Keratinocyte (primary cell): ENCODE data around the gene AHNAK. TPM values are rescaled to one million over a fixed set of nuclear protein-coding genes. Genes with fewer than 3 reads are reported as not detected.

ENCODE experiments used
- DNase-seq: peaks from one replicate; pipeline ENCODE4 v3.0.0-alpha.2; 2011; ENCODE audit warnings: low read depth, missing footprints, low spot score
- FAIRE-seq: peaks from 2 replicates; lab custom pipeline; 2011; peaks lifted over from hg19 to GRCh38; lab: Jason Lieb, UNC
- H2AFZ ChIP-seq: 2 replicates; pipeline ENCODE4 v1.6.0; 2012; ENCODE audit warnings: low read length, control low read depth, inconsistent platforms; ENCODE audit not compliant: control insufficient read depth
- H3K27ac ChIP-seq: 2 replicates; pipeline ENCODE4 v1.5.1; 2011; ENCODE audit warnings: low read length; ENCODE audit not compliant: control insufficient read depth, insufficient read depth
- H3K27me3 ChIP-seq: 3 replicates; pipeline ENCODE4 v1.6.0; 2011; ENCODE audit warnings: low read length; ENCODE audit not compliant: control insufficient read depth, insufficient read depth; ENCODE audit errors: extremely low read depth
- H3K36me3 ChIP-seq, 2 experiments: 2 replicates in 1 of 2; 3 replicates in 1 of 2; pipeline ENCODE4 v1.5.1; 2011; ENCODE audit warnings: low read length in 2 of 2, mild to moderate bottlenecking in 1 of 2; ENCODE audit not compliant: control insufficient read depth in 2 of 2, insufficient read depth in 2 of 2; ENCODE audit errors: extremely low read depth in 1 of 2
- H3K4me1 ChIP-seq: 3 replicates; pipeline ENCODE4 v1.5.1; 2011; ENCODE audit warnings: low read length; ENCODE audit not compliant: control insufficient read depth, insufficient read depth; ENCODE audit errors: extremely low read depth
- H3K4me2 ChIP-seq: 3 replicates; pipeline ENCODE4 v1.6.0; 2011; ENCODE audit warnings: low read depth, low read length; ENCODE audit not compliant: control insufficient read depth, insufficient read depth; ENCODE audit errors: extremely low read depth
- H3K4me3 ChIP-seq, 3 experiments: fragments of 200-600 bp in 1 of 3; sonication (generic) in 1 of 3; 2 replicates in 2 of 3; 3 replicates in 1 of 3; pipeline ENCODE4 v1.5.1; 2011 to 2016; ENCODE audit warnings: low read length in 3 of 3, mild to moderate bottlenecking in 3 of 3, control low read depth in 2 of 3, inconsistent platforms in 1 of 3, low read depth in 1 of 3, mixed read lengths in 1 of 3, mixed run types in 1 of 3, moderate library complexity in 1 of 3; ENCODE audit not compliant: control insufficient read depth in 2 of 3, insufficient read depth in 2 of 3; ENCODE audit errors: extremely low read depth in 1 of 3
- H3K79me2 ChIP-seq: 2 replicates; pipeline ENCODE4 v1.6.0; 2012; ENCODE audit warnings: low read length; ENCODE audit not compliant: control insufficient read depth, insufficient read depth
- H3K9ac ChIP-seq: 3 replicates; pipeline ENCODE4 v1.6.0; 2011; ENCODE audit warnings: low read length; ENCODE audit not compliant: control insufficient read depth, insufficient read depth; ENCODE audit errors: extremely low read depth
- H3K9me1 ChIP-seq: 3 replicates; pipeline ENCODE4 v1.6.0; 2011; ENCODE audit warnings: low read length; ENCODE audit not compliant: control insufficient read depth, insufficient read depth; ENCODE audit errors: extremely low read depth
- H3K9me3 ChIP-seq: 2 replicates; pipeline ENCODE4 v1.5.1; 2012; ENCODE audit warnings: low read depth, low read length; ENCODE audit not compliant: control insufficient read depth
- H4K20me1 ChIP-seq: 3 replicates; pipeline ENCODE4 v1.6.0; 2011; ENCODE audit warnings: low read length; ENCODE audit not compliant: control insufficient read depth, insufficient read depth; ENCODE audit errors: extremely low read depth
- EZH2 ChIP-seq: IDR thresholded peaks from one replicate; pipeline ENCODE4 v1.6.1; 2012; ENCODE audit warnings: inconsistent platforms, mild to moderate bottlenecking, low read length, moderate library complexity
- dilution Hi-C: fragments of 300-500 bp; cut with MboI; formaldehyde crosslinking; loops from one replicate; pipeline ENCODE4 v1.7.0; 2020; ENCODE audit warnings: low sequenced_read_pairs; ENCODE audit not compliant: extremely low pct_ligation_motif_present
- polyA plus RNA-seq, 5 experiments: library from polyadenylated mRNA; depleted of rRNA in 3 of 5; stranded (reverse) in 3 of 5; stranded (forward) in 1 of 5; unstranded in 1 of 5; fragments of >200 nt; gene quantifications; 1 replicate in 1 of 5; 2 replicates in 3 of 5; 3 replicates in 1 of 5; pipeline versions ENCODE4 v1.2.1 to v1.2.3, GENCODE V29; 2011 to 2012; ENCODE audit warnings: missing spikeins in 2 of 5, low read depth in 1 of 5, low replicate concordance in 1 of 5
- TF ChIP-seq, protein P1 (sequence below), 3 experiments: IDR thresholded peaks in 1 of 3; conservative IDR thresholded peaks in 1 of 3; optimal IDR thresholded peaks in 1 of 3; 2 replicates in 2 of 3; 3 replicates in 1 of 3; pipeline versions ENCODE3 to v1.5.1; 2011; ENCODE audit warnings: low read length in 3 of 3, mild to moderate bottlenecking in 3 of 3, moderate library complexity in 2 of 3, control low read depth in 1 of 3, inconsistent platforms in 1 of 3; ENCODE audit not compliant: insufficient read depth in 2 of 3; ENCODE audit errors: extremely low read depth in 1 of 3

Gene AHNAK
- polyA plus RNA-seq, 1 donor (not counting 4 experiments of a cell fraction or from before 2014, with no cell fraction given): 220 TPM

DNA sequence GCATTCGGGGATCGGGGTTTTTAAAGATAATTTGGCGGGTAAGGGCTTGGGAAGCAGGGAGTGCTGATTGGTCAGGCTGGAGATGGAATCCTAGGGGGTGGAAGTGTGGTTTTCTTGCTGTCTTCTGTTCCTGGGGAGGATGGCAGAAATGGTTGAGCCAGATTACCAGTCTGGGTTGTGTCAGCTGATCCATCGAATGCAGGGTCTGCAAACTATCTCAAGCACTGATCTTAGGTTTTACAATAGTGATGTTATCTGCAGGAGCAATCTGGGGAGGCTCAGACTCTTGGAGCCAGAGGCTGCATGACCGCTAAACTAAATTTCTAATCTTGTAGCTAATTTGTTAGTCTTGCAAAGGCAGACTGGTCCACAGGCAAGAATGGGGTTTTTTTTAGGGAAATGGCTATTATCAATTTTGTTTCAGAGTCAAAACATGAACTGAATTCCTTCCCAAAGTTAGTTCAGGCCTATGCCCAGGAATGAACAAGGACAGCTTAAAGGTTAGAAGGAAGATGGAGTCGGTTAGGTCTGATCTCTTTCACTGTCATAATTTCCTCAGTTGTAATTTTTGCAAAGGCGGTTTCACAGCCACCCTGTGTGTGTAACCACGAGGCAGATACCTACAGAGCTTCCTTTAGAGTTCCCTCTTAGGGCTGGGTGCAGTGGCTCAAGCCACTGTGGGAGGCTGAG is 117.6 kb downstream of the AHNAK start:
- peaks cover 10% of the 10 kb centered on the region for H3K4me1 ChIP-seq

DNA sequence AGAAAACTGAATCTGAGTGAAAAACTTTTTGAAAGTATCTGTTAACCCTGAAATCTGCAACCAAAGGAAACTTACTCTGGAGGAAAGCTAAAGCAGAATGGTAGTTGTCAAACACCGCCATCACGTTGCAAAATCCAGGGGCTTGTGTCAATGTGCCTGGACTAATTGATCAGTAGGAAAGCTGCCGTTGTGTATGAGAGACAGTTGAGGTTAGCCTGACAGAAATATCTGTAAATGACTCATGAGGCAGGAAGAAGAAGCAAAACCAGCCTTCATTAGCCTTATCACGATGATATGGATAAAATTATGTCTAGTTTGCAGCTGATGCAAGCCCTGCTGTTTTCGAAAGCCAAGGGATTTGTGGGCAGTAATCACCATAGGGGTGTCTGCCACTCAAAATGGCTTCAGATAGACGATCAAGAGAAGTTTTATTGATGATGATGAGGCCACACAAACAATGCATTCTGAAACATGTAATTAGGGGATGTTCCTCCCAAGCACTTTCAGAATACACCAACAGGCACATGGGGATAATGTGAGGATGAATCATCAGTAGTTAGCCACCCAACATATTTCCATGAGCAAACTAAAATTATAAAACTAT is 118.9 kb downstream of the AHNAK start:
- Histone ChIP-seq H3K4me3 (no peak overlapping the region), H3K9me3 (no peaks in the 10 kb centered on the region), H3K4me2 (peak overlapping the region; percentile 13), H4K20me1 (no peaks in the 10 kb centered on the region), H3K4me1 (peaks cover 10% of the 10 kb centered on the region), H3K27ac (no peak overlapping the region), H3K9me1 (peaks cover 4% of the 10 kb centered on the region), H3K9ac (no peak overlapping the region), H3K27me3 (peaks cover 9% of the 10 kb centered on the region), H2AFZ (no peak overlapping the region), H3K36me3 (no peaks in the 10 kb centered on the region), H3K79me2 (no peaks in the 10 kb centered on the region)
- no peak for FAIRE-seq
- TF ChIP-seq, protein P1, sequence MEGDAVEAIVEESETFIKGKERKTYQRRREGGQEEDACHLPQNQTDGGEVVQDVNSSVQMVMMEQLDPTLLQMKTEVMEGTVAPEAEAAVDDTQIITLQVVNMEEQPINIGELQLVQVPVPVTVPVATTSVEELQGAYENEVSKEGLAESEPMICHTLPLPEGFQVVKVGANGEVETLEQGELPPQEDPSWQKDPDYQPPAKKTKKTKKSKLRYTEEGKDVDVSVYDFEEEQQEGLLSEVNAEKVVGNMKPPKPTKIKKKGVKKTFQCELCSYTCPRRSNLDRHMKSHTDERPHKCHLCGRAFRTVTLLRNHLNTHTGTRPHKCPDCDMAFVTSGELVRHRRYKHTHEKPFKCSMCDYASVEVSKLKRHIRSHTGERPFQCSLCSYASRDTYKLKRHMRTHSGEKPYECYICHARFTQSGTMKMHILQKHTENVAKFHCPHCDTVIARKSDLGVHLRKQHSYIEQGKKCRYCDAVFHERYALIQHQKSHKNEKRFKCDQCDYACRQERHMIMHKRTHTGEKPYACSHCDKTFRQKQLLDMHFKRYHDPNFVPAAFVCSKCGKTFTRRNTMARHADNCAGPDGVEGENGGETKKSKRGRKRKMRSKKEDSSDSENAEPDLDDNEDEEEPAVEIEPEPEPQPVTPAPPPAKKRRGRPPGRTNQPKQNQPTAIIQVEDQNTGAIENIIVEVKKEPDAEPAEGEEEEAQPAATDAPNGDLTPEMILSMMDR (optimal IDR thresholded peaks at IDR 0.05 in 1 of 3, IDR thresholded peaks at IDR 0.05 in 1 of 3, conservative IDR thresholded peaks at IDR 0.05 in 1 of 3; ENCODE audit: extremely low read depth in 1 of 3, insufficient read depth in 2 of 3, low read length in 3 of 3): no peak
- TF ChIP-seq EZH2: no peak
- dilution Hi-C loops: no loop called here
- no peak for DNase-seq

More for the DNA sequence above, 117.6 kb downstream of the AHNAK start:
- no peak overlapping the region for H2AFZ ChIP-seq
- TF ChIP-seq EZH2: no peak
- TF ChIP-seq, protein P1 (optimal IDR thresholded peaks at IDR 0.05 in 1 of 3, IDR thresholded peaks at IDR 0.05 in 1 of 3, conservative IDR thresholded peaks at IDR 0.05 in 1 of 3; ENCODE audit: extremely low read depth in 1 of 3, insufficient read depth in 2 of 3, low read length in 3 of 3): no peak
- H3K9me1 ChIP-seq: peaks cover 4% of the 10 kb centered on the region
- H3K79me2 ChIP-seq: no peaks in the 10 kb centered on the region
- H3K36me3 ChIP-seq: no peaks in the 10 kb centered on the region
- no peak overlapping the region for H3K9ac ChIP-seq
- no peaks in the 10 kb centered on the region for H3K9me3 ChIP-seq
- no peaks in the 10 kb centered on the region for H4K20me1 ChIP-seq
- no peak overlapping the region for H3K4me2 ChIP-seq
- H3K4me3 ChIP-seq: no peak overlapping the region
- H3K27me3 ChIP-seq: no peaks in the 10 kb centered on the region
- DNase-seq (no peak), FAIRE-seq (no peak)
- H3K27ac ChIP-seq: no peak overlapping the region
- dilution Hi-C loops: no loop called here
